GM12891 (cell line): ENCODE data around the gene ZSCAN29.

Source experiments
- PAX5 ChIP-seq: IDR thresholded peaks from 2 replicates; pipeline ENCODE4 v1.6.1; 2011; ENCODE audit warnings: low read length, moderate library complexity, mild to moderate bottlenecking; ENCODE audit not compliant: insufficient read depth, severe bottlenecking
- POLR2A ChIP-seq: IDR thresholded peaks from 2 replicates; pipeline ENCODE4 v1.6.1; 2011; ENCODE audit warnings: low read depth, low read length, control low read depth
- POLR2AphosphoS5 ChIP-seq: IDR thresholded peaks from 2 replicates; pipeline ENCODE4 v1.6.1; 2011; ENCODE audit warnings: low read depth, low read length, control low read depth
- POU2F2 ChIP-seq: IDR thresholded peaks from 2 replicates; pipeline ENCODE4 v1.6.1; 2011; ENCODE audit warnings: low read depth, mild to moderate bottlenecking, control low read depth, low read length, moderate library complexity
- SPI1 ChIP-seq: IDR thresholded peaks from 2 replicates; pipeline ENCODE4 v1.6.1; 2011; ENCODE audit warnings: low read depth, low read length, control low read depth
- TAF1 ChIP-seq: IDR thresholded peaks from 2 replicates; pipeline ENCODE4 v1.6.1; 2011; ENCODE audit warnings: low read depth, low read length, control low read depth

DNA sequence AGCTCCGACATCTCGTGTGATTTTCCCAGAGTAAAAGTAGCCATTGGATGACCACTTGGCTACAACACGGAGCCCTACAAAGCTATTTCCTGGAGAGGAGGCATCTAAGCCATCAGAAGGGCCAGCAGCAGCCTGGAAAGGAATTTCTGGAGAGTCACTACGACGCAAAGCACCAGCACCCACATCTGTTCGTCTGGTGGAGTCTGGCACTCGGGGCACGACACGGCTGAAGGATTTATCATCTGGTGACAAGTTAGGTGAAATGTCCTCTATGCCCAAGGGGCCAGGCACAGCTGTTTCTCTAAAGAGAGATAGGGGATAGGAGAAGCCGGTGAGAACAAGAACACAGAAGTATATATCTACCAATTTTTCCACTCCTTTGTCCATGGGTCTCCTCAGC lies 49.6 kb upstream of the ZSCAN29 start:
- TF ChIP-seq POLR2AphosphoS5 (no peak), POLR2A (no peak), TAF1 (no peak), PAX5 (no peak), SPI1 (no peak), POU2F2 (no peak)
